ENCODE measurements around the gene CELA2B. TPM values are rescaled to one million over a fixed set of nuclear protein-coding genes. Genes with fewer than 3 reads are reported as not detected.

CELA2B gene
- total and polyA plus RNA-seq, 2 donors (not counting 1 experiment from before 2014, with no cell fraction given), result not detected

GRCh38 chr1:15522551-15522950 is 46.6 kb downstream of the CELA2B start:
- no peaks in the 10 kb centered on the region for H3K27me3 ChIP-seq (ENCODE audit: control insufficient read depth, insufficient read depth, low read length)
- DNase-seq (ENCODE audit: low read depth in 2 of 2), result no peak
- H3K27ac ChIP-seq (ENCODE audit: insufficient read depth, low read length), result no peak overlapping the region
- H3K9ac ChIP-seq (ENCODE audit: insufficient read depth, low read length), result no peak overlapping the region
- H3K36me3 ChIP-seq (ENCODE audit: control insufficient read depth, insufficient read depth, low read length), result no peaks in the 10 kb centered on the region
- H2AFZ ChIP-seq (ENCODE audit: low read length), result no peak overlapping the region
- H3K9me3 ChIP-seq (ENCODE audit: control insufficient read depth, insufficient read depth, low read depth, low read length), result no peaks in the 10 kb centered on the region
- H3K4me1 ChIP-seq (ENCODE audit: control insufficient read depth, extremely low read depth, insufficient read depth, low read length), result peaks cover 15% of the 10 kb centered on the region
- H3K79me2 ChIP-seq (ENCODE audit: control insufficient read depth, insufficient read depth, low read length), result peaks cover 6% of the 10 kb centered on the region
- TF ChIP-seq CTCF (conservative IDR thresholded peaks at IDR 0.05 in 1 of 2, IDR thresholded peaks at IDR 0.05 in 1 of 2; ENCODE audit: low read depth in 1 of 2, low read length in 2 of 2), result no peak
- no peak for TF ChIP-seq EZH2 (IDR thresholded peaks at IDR 0.05; ENCODE audit: low read length, missing control alignments)
- no peak overlapping the region for H3K4me2 ChIP-seq (ENCODE audit: extremely low read depth, insufficient read depth, low read length)
- no peaks in the 10 kb centered on the region for H4K20me1 ChIP-seq (ENCODE audit: control insufficient read depth, extremely low read depth, insufficient read depth, low read length)
- H3K4me3 ChIP-seq (replicated peaks in 1 of 4; ENCODE audit: control extremely low read depth in 1 of 4, insufficient read depth in 1 of 4, low read depth in 3 of 4, low read length in 4 of 4), result no peak overlapping the region

- H3K27me3 ChIP-seq (ENCODE audit: control insufficient read depth, insufficient read depth, low read length), result no peaks in the 10 kb centered on the region
- peak overlapping the region; percentile 58 for H2AFZ ChIP-seq (ENCODE audit: low read length)
- H4K20me1 ChIP-seq (ENCODE audit: control insufficient read depth, extremely low read depth, insufficient read depth, low read length), result no peaks in the 10 kb centered on the region
- no peaks in the 10 kb centered on the region for H3K9me3 ChIP-seq (ENCODE audit: control insufficient read depth, insufficient read depth, low read depth, low read length)
- peak overlapping the region; percentile 87 for H3K27ac ChIP-seq (ENCODE audit: insufficient read depth, low read length)
- peak overlapping the region; percentile 81 for H3K4me2 ChIP-seq (ENCODE audit: extremely low read depth, insufficient read depth, low read length)
- TF ChIP-seq CTCF (conservative IDR thresholded peaks at IDR 0.05 in 1 of 2, IDR thresholded peaks at IDR 0.05 in 1 of 2; ENCODE audit: low read depth in 1 of 2, low read length in 2 of 2) (no peak), EZH2 (IDR thresholded peaks at IDR 0.05; ENCODE audit: low read length, missing control alignments) (no peak)
- H3K36me3 ChIP-seq (ENCODE audit: control insufficient read depth, insufficient read depth, low read length), result no peaks in the 10 kb centered on the region
- H3K4me1 ChIP-seq (ENCODE audit: control insufficient read depth, extremely low read depth, insufficient read depth, low read length), result peaks cover 17% of the 10 kb centered on the region
- peak overlapping the region; percentile 65 to 86 (median 75) for H3K4me3 ChIP-seq (replicated peaks in 1 of 4; ENCODE audit: control extremely low read depth in 1 of 4, insufficient read depth in 1 of 4, low read depth in 3 of 4, low read length in 4 of 4)
- DNase-seq (ENCODE audit: low read depth in 2 of 2), result peak in 1 of 2 donors; percentile 65
- H3K9ac ChIP-seq (ENCODE audit: insufficient read depth, low read length), result peak overlapping the region; percentile 79
- H3K79me2 ChIP-seq (ENCODE audit: control insufficient read depth, insufficient read depth, low read length), result peaks cover 11% of the 10 kb centered on the region
Measured at GRCh38 chr1:15523104-15524020, 47.5 kb downstream of the CELA2B start.

GRCh38 chr1:15524021-15524282 is 48.0 kb downstream of the CELA2B start, which contains the start of gene CASP9:
Gene CASP9, minus strand, starts transcription at chr1:15524215. Its CDS starts 15 bp downstream, at chr1:15524200.
- peak within 1 kb of the TSS; percentile 94 for H2AFZ ChIP-seq (ENCODE audit: low read length)
- H4K20me1 ChIP-seq (ENCODE audit: control insufficient read depth, extremely low read depth, insufficient read depth, low read length), result no peaks in the 10 kb centered on the region
- H3K27me3 ChIP-seq (ENCODE audit: control insufficient read depth, insufficient read depth, low read length), result no peaks in the 10 kb centered on the region
- H3K9me3 ChIP-seq (ENCODE audit: control insufficient read depth, insufficient read depth, low read depth, low read length), result no peaks in the 10 kb centered on the region
- H3K79me2 ChIP-seq (ENCODE audit: control insufficient read depth, insufficient read depth, low read length), result peaks cover 12% of the 10 kb centered on the region
- peak within 1 kb of the TSS; percentile 81 for H3K4me2 ChIP-seq (ENCODE audit: extremely low read depth, insufficient read depth, low read length)
- H3K4me1 ChIP-seq (ENCODE audit: control insufficient read depth, extremely low read depth, insufficient read depth, low read length), result peaks cover 17% of the 10 kb centered on the region
- peak within 1 kb of the TSS; percentile 96 for H3K9ac ChIP-seq (ENCODE audit: insufficient read depth, low read length)
- TF ChIP-seq CTCF (conservative IDR thresholded peaks at IDR 0.05 in 1 of 2, IDR thresholded peaks at IDR 0.05 in 1 of 2; ENCODE audit: low read depth in 1 of 2, low read length in 2 of 2), result no peak
- no peak for TF ChIP-seq EZH2 (IDR thresholded peaks at IDR 0.05; ENCODE audit: low read length, missing control alignments)
- H3K4me3 ChIP-seq (replicated peaks in 1 of 4; ENCODE audit: control extremely low read depth in 1 of 4, insufficient read depth in 1 of 4, low read depth in 3 of 4, low read length in 4 of 4), result peak within 1 kb of the TSS; percentile 68 to 86 (median 75)
- DNase-seq (ENCODE audit: low read depth in 2 of 2), result no peak
- H3K36me3 ChIP-seq (ENCODE audit: control insufficient read depth, insufficient read depth, low read length), result no peaks in the 10 kb centered on the region
- H3K27ac ChIP-seq (ENCODE audit: insufficient read depth, low read length), result peak within 1 kb of the TSS; percentile 99

Data from fibroblast of lung (primary cell).